Measurements from ENCODE around the gene HIVEP1. TPM values are rescaled to one million over a fixed set of nuclear protein-coding genes. Genes with fewer than 3 reads are reported as not detected.
"Not testable (repeated sequence)": the region's sequence is repeated elsewhere in the genome, so short reads cannot be mapped to it uniquely, and the experiment has no call there.

HIVEP1 gene
- total RNA-seq, 2 donors from 2014 or later = 33.6 to 35.1 TPM

DNA sequence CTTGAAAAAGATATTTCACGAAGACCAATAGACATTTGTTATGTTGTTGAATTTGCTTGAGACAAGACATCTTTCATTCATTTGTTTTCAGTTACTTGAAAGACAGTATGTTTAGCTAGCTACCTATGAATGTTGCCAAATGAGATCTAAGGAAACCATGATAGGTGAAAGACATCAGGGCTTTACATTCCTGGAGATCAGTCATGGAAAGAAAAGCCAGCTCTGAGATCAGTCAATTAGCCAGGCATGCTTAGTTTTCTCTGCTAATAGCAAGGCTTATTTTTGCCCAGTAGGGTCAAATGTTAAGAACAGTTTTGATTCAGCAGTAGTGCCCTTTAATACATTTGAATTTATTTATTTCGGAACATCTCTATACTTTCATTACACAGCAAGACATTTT lies 161.5 kb downstream of the HIVEP1 start:
- Histone ChIP-seq H3K4me3 (ENCODE audit: low read length) (peak overlapping the region; percentile 37), H3K4me1 (ENCODE audit: control insufficient read depth, insufficient read depth, low read length) (peaks cover 3% of the 10 kb centered on the region), H3K9me3 (ENCODE audit: control insufficient read depth, low read length) (no peaks in the 10 kb centered on the region), H3K9ac (ENCODE audit: extremely low read depth, low read length, poor library complexity, severe bottlenecking) (no peak overlapping the region), H3K36me3 (ENCODE audit: control insufficient read depth, insufficient read depth, low read length) (no peaks in the 10 kb centered on the region), H3K27me3 (ENCODE audit: control insufficient read depth, insufficient read depth, low read length, poor library complexity, severe bottlenecking) (no peaks in the 10 kb centered on the region), H3K27ac (ENCODE audit: low read depth, low read length) (no peak overlapping the region)
- Mint-ChIP-seq H3K9me3 (peaks cover 4% of the 10 kb centered on the region), H3K4me1 (peaks cover 8% of the 10 kb centered on the region), H3K36me3 (ENCODE audit: low read depth) (no peaks in the 10 kb centered on the region), H3K27ac (no peak overlapping the region), H3K4me3 (no peak overlapping the region), H3K27me3 (ENCODE audit: insufficient read depth) (no peaks in the 10 kb centered on the region)
- WGBS, 2 experiments (ENCODE audit: insufficient coverage in 1 of 2, insufficient read length in 1 of 2) = 89 to 93% methylated on average over 2 of the region's 2 CpGs
- TF ChIP-seq, protein P1, sequence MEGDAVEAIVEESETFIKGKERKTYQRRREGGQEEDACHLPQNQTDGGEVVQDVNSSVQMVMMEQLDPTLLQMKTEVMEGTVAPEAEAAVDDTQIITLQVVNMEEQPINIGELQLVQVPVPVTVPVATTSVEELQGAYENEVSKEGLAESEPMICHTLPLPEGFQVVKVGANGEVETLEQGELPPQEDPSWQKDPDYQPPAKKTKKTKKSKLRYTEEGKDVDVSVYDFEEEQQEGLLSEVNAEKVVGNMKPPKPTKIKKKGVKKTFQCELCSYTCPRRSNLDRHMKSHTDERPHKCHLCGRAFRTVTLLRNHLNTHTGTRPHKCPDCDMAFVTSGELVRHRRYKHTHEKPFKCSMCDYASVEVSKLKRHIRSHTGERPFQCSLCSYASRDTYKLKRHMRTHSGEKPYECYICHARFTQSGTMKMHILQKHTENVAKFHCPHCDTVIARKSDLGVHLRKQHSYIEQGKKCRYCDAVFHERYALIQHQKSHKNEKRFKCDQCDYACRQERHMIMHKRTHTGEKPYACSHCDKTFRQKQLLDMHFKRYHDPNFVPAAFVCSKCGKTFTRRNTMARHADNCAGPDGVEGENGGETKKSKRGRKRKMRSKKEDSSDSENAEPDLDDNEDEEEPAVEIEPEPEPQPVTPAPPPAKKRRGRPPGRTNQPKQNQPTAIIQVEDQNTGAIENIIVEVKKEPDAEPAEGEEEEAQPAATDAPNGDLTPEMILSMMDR (conservative IDR thresholded peaks at IDR 0.05) = no peak
- DNase-seq = no peak

DNA sequence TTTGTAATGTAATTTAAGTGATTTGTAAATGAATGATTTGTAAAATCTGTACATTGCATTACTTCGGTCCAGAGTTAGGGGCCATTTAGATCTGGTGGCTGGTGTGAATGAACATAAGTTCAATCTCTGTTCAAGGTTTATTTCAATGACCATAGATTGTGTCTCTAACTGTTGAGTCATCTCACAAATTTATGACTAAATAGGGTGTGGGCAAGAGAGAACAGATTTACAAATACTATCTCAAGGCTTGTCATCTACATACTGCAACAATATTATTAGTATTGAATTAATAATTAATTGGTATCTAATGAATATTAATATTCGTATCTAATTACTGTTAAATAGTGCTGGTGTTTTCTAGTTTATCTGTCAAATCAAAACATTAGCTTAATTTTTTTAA lies 162.8 kb downstream of the HIVEP1 start:
- 95% methylated on average over 1 of the region's 2 CpGs; no CpG with 5 or more reads in 1 of the 2 experiments for WGBS, 2 experiments (ENCODE audit: insufficient coverage in 1 of 2, insufficient read length in 1 of 2)
- Histone ChIP-seq H3K9me3 (ENCODE audit: control insufficient read depth, low read length) (no peaks in the 10 kb centered on the region), H3K27me3 (ENCODE audit: control insufficient read depth, insufficient read depth, low read length, poor library complexity, severe bottlenecking) (no peaks in the 10 kb centered on the region), H3K36me3 (ENCODE audit: control insufficient read depth, insufficient read depth, low read length) (no peaks in the 10 kb centered on the region), H3K4me1 (ENCODE audit: control insufficient read depth, insufficient read depth, low read length) (peaks cover 3% of the 10 kb centered on the region), H3K9ac (ENCODE audit: extremely low read depth, low read length, poor library complexity, severe bottlenecking) (no peak overlapping the region), H3K4me3 (ENCODE audit: low read length) (no peak overlapping the region), H3K27ac (ENCODE audit: low read depth, low read length) (no peak overlapping the region)
- Mint-ChIP-seq H3K9me3 (peaks cover 4% of the 10 kb centered on the region), H3K4me1 (peaks cover 8% of the 10 kb centered on the region), H3K36me3 (ENCODE audit: low read depth) (no peaks in the 10 kb centered on the region), H3K27me3 (ENCODE audit: insufficient read depth) (no peaks in the 10 kb centered on the region), H3K4me3 (no peak overlapping the region), H3K27ac (no peak overlapping the region)
- no peak for DNase-seq
- TF ChIP-seq, protein P1 (conservative IDR thresholded peaks at IDR 0.05) = no peak

DNA sequence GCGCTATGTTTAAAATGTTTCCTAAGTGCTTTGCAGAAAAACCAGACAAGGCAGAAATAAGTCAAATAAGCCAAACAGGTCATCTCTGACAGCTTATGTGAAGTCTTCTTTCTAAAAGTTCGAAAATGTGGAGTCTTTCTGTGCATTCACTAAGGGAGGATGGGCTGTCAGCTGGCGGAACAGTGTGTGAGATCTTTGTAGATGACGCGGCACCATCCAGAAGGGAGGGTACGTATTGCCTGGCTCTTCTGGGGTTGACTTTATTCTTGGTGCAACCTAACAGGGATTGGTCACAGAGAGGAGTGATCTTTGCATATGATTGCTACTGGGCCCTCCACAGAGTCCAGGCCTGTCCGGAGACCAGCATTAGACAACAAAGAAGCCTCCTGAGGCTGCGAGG lies 163.5 kb downstream of the HIVEP1 start:
- no peak overlapping the region for H3K4me3 ChIP-seq (ENCODE audit: low read length)
- WGBS, 2 experiments (ENCODE audit: insufficient coverage in 1 of 2, insufficient read length in 1 of 2) = 91 to 94% methylated on average over 7 to 8 of the region's 8 CpGs
- H3K9ac ChIP-seq (ENCODE audit: extremely low read depth, low read length, poor library complexity, severe bottlenecking) = no peak overlapping the region
- Mint-ChIP-seq H3K9me3 (peaks cover 4% of the 10 kb centered on the region), H3K27me3 (ENCODE audit: insufficient read depth) (no peaks in the 10 kb centered on the region), H3K36me3 (ENCODE audit: low read depth) (no peaks in the 10 kb centered on the region), H3K4me1 (peaks cover 8% of the 10 kb centered on the region), H3K27ac (peak overlapping the region; percentile 1), H3K4me3 (no peak overlapping the region)
- no peaks in the 10 kb centered on the region for H3K36me3 ChIP-seq (ENCODE audit: control insufficient read depth, insufficient read depth, low read length)
- TF ChIP-seq, protein P1 (conservative IDR thresholded peaks at IDR 0.05) = no peak
- H3K27ac ChIP-seq (ENCODE audit: low read depth, low read length) = no peak overlapping the region
- H3K9me3 ChIP-seq (ENCODE audit: control insufficient read depth, low read length) = no peaks in the 10 kb centered on the region
- H3K4me1 ChIP-seq (ENCODE audit: control insufficient read depth, insufficient read depth, low read length) = peaks cover 3% of the 10 kb centered on the region
- H3K27me3 ChIP-seq (ENCODE audit: control insufficient read depth, insufficient read depth, low read length, poor library complexity, severe bottlenecking) = no peaks in the 10 kb centered on the region
- no peak for DNase-seq

DNA sequence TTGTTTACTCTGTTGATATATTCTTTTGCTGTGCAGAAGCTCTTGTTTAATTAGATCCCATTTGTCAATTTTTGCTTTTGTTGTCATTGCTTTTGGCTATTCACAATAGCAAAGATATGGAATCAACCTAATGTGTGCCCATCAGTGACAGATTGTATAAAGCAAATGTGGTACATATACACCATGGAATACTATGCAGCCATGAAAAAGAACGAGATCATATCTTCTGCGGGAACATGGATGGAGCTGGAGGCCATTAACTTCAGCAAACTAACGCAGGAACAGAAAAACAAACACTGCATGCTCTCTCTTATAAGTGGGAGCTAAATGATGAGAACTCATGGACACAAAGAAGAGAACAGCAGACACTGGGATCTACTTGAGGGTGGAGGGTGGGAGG lies 164.7 kb downstream of the HIVEP1 start:
- DNase-seq; H3K9ac ChIP-seq (ENCODE audit: extremely low read depth, low read length, poor library complexity, severe bottlenecking); H3K27ac ChIP-seq (ENCODE audit: low read depth, low read length); H3K4me3 Mint-ChIP-seq; H3K36me3 Mint-ChIP-seq (ENCODE audit: low read depth); H3K4me1 Mint-ChIP-seq; H3K9me3 ChIP-seq (ENCODE audit: control insufficient read depth, low read length); H3K9me3 Mint-ChIP-seq; H3K27me3 ChIP-seq (ENCODE audit: control insufficient read depth, insufficient read depth, low read length, poor library complexity, severe bottlenecking); H3K27me3 Mint-ChIP-seq (ENCODE audit: insufficient read depth); H3K36me3 ChIP-seq (ENCODE audit: control insufficient read depth, insufficient read depth, low read length); H3K27ac Mint-ChIP-seq; H3K4me1 ChIP-seq (ENCODE audit: control insufficient read depth, insufficient read depth, low read length); H3K4me3 ChIP-seq (ENCODE audit: low read length): not testable (repeated sequence)
- WGBS, 2 experiments (ENCODE audit: insufficient coverage in 1 of 2, insufficient read length in 1 of 2) = 92 to 97% methylated on average over 3 of the region's 3 CpGs

All from endodermal cell (in vitro differentiated cells).